Measurements from ENCODE around the gene HHAT. TPM values are rescaled to one million over a fixed set of nuclear protein-coding genes. Genes with fewer than 3 reads are reported as not detected.

The HHAT gene
- total and polyA plus RNA-seq, 2 of the 13 experiments (the other 11 are each of a cell fraction or from before 2014, with no cell fraction given): 2.6 to 4.9 TPM

GRCh38 chr1:210400043-210400840 is 71.5 kb downstream of the HHAT start:
- ChIA-PET POLR2A (interaction anchor here (1.5 kb wide), 1 partner anchor 26 kb away, joined by 4 read pairs; no protein-coding TSS in a partner anchor), CTCF (ENCODE audit: low intra/inter-chr PET ratio, low total read pairs) (interaction anchor here (0.7 to 3.3 kb wide), 5 partner anchors 23 to 41 kb away, joined by 3 to 67 read pairs (median 5); no protein-coding TSS in a partner anchor)
- Histone ChIP-seq H3K27ac (ENCODE audit: extremely low read length, insufficient read depth, low read length) (no peak overlapping the region), H3K9me3 (ENCODE audit: low read length) (no peaks in the 10 kb centered on the region), H3K4me3 (replicated peaks in 1 of 3; ENCODE audit: insufficient read depth in 1 of 3, low read depth in 2 of 3, low read length in 3 of 3) (no peak overlapping the region), H3K36me3 (replicated peaks in 1 of 2; ENCODE audit: control insufficient read depth in 1 of 2, insufficient read depth in 2 of 2, low read length in 2 of 2) (no peaks in the 10 kb centered on the region), H4K20me1 (ENCODE audit: insufficient read depth, low read length) (no peaks in the 10 kb centered on the region), H3K4me1 (ENCODE audit: insufficient read depth, low read length) (peaks cover 7% of the 10 kb centered on the region), H2AFZ (ENCODE audit: low read length) (no peak overlapping the region), H3K27me3 (ENCODE audit: control insufficient read depth in 1 of 2, insufficient read depth in 2 of 2, low read length in 2 of 2) (no peaks in the 10 kb centered on the region), H3K79me2 (ENCODE audit: insufficient read depth, low read length) (no peaks in the 10 kb centered on the region), H3K9ac (ENCODE audit: insufficient read depth, low read depth, low read length) (no peak overlapping the region), H3K4me2 (ENCODE audit: low read depth, low read length) (no peak overlapping the region)
- no TSS peak for BruUV-seq (replicated peaks)
- in situ Hi-C loops (cut with HindIII; ENCODE audit: extremely low pct_ligation_motif_present, low pct_unique_long_range_greater_than_20kb) (loop anchor here (5.0 to 10.0 kb wide), 2 partner anchors 38 to 735 kb away; partner anchors contain the start of gene KCNH1), intact Hi-C loops (cut with micrococcal nuclease; ENCODE audit: unreplicated experiment) (loop anchor here (1.0 kb wide), 4 partner anchors 26 to 256 kb away; no protein-coding TSS in a partner anchor)
- WGBS (ENCODE audit: low lambda C conversion rate): 81% methylated on average over 4 of the region's 5 CpGs
- ATAC-seq (peak; percentile 99), DNase-seq (ENCODE audit: low spot score) (peak; percentile 65), FAIRE-seq (peak; percentile 86)
- TF ChIP-seq, protein P1, sequence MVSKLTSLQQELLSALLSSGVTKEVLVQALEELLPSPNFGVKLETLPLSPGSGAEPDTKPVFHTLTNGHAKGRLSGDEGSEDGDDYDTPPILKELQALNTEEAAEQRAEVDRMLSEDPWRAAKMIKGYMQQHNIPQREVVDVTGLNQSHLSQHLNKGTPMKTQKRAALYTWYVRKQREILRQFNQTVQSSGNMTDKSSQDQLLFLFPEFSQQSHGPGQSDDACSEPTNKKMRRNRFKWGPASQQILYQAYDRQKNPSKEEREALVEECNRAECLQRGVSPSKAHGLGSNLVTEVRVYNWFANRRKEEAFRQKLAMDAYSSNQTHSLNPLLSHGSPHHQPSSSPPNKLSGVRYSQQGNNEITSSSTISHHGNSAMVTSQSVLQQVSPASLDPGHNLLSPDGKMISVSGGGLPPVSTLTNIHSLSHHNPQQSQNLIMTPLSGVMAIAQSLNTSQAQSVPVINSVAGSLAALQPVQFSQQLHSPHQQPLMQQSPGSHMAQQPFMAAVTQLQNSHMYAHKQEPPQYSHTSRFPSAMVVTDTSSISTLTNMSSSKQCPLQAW (CRISPR knock-in tag; IDR thresholded peaks at IDR 0.05): 0 out of 2 replicates have a peak, but pooled peaks have one; percentile 20
- TF ChIP-seq SIX4 (CRISPR knock-in tag; IDR thresholded peaks at IDR 0.05) (no peak), FOSL2 (CRISPR knock-in tag; IDR thresholded peaks at IDR 0.05) (peak; percentile 43), ZNF501 (CRISPR knock-in tag; IDR thresholded peaks at IDR 0.05) (peak; percentile 36; the same call in 1 of the 2 replicates), EED (CRISPR knock-in tag; IDR thresholded peaks at IDR 0.05) (0 out of 2 replicates have a peak, but pooled peaks have one; percentile 52), KDM4B (CRISPR knock-in tag; IDR thresholded peaks at IDR 0.05) (0 out of 2 replicates have a peak, but pooled peaks have one; percentile 29), RAD21 (CRISPR knock-in tag; IDR thresholded peaks at IDR 0.05) (peak; percentile 90), SNAPC4 (CRISPR knock-in tag; IDR thresholded peaks at IDR 0.05) (peak; percentile 93), STAG1 (CRISPR knock-in tag; IDR thresholded peaks at IDR 0.05) (peak; percentile 90), PHF8 (CRISPR knock-in tag; IDR thresholded peaks at IDR 0.05) (0 out of 2 replicates have a peak, but pooled peaks have one; percentile 21), ARNT2 (CRISPR knock-in tag; IDR thresholded peaks at IDR 0.05; ENCODE audit: low read depth) (peak; percentile 17; the same call in 1 of the 2 replicates), SMC3 (IDR thresholded peaks at IDR 0.05; ENCODE audit: low read length) (peak; percentile 95), EEA1 (CRISPR knock-in tag; IDR thresholded peaks at IDR 0.05; ENCODE audit: borderline replicate concordance) (no peak)
- TF ChIP-seq, protein P2, sequence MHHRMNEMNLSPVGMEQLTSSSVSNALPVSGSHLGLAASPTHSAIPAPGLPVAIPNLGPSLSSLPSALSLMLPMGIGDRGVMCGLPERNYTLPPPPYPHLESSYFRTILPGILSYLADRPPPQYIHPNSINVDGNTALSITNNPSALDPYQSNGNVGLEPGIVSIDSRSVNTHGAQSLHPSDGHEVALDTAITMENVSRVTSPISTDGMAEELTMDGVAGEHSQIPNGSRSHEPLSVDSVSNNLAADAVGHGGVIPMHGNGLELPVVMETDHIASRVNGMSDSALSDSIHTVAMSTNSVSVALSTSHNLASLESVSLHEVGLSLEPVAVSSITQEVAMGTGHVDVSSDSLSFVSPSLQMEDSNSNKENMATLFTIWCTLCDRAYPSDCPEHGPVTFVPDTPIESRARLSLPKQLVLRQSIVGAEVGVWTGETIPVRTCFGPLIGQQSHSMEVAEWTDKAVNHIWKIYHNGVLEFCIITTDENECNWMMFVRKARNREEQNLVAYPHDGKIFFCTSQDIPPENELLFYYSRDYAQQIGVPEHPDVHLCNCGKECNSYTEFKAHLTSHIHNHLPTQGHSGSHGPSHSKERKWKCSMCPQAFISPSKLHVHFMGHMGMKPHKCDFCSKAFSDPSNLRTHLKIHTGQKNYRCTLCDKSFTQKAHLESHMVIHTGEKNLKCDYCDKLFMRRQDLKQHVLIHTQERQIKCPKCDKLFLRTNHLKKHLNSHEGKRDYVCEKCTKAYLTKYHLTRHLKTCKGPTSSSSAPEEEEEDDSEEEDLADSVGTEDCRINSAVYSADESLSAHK (CRISPR knock-in tag; IDR thresholded peaks at IDR 0.05; ENCODE audit: borderline replicate concordance): no peak
